ENCODE data around the gene CTNNBL1.
A peak's percentile ranks its signal among the peaks of the same experiment; 100 is the strongest.

CTNNBL1 gene

DNA sequence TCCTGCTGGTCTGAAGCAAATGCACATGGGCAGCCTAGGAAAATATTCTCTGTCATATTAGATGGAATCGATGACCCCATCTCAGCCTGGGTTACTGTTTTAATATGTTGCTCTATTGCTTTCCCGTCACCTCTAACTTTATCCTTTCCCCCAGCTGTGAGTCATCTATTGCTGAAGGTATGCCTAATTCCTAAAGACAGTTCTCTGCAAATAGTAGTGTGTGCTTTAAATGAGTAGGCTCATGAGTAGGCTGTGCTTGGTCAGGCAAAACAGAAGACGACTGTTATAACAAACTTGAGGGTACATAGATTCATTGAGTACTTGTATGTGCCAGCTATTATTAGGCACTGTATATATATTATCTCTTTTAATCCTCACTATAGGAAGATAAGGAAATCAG is 47.2 kb downstream of the CTNNBL1 start:
- Histone ChIP-seq H3K4me2 (ENCODE audit: low read length, poor library complexity, severe bottlenecking) (no peak overlapping the region), H3K36me3 (ENCODE audit: control insufficient read depth in 1 of 2, insufficient read depth in 2 of 2, low read depth in 1 of 2, low read length in 2 of 2) (peaks cover 12 to 35% of the 10 kb centered on the region in 2 experiments), H2BK12ac (ENCODE audit: low read length in 2 of 2) (no peak overlapping the region), H3K23ac (ENCODE audit: low read length in 2 of 2) (peak overlapping the region in 1 of 2 experiments; percentile 49), H2BK15ac (ENCODE audit: low read depth, poor library complexity, severe bottlenecking) (no peak overlapping the region), H3K9me3 (ENCODE audit: control insufficient read depth, low read length) (no peaks in the 10 kb centered on the region), H3K4me3 (ENCODE audit: insufficient read depth in 1 of 2, low read depth in 1 of 2, low read length in 2 of 2) (no peak overlapping the region), H2AFZ (ENCODE audit: low read depth, low read length) (no peak overlapping the region), H3K27me3 (ENCODE audit: control insufficient read depth in 1 of 2, insufficient read depth in 1 of 2, low read length in 2 of 2) (no peaks in the 10 kb centered on the region), H3K4me1 (ENCODE audit: control insufficient read depth, insufficient read depth, low read depth, low read length) (peaks cover 2% of the 10 kb centered on the region), H2AK5ac (ENCODE audit: low read length, severe bottlenecking) (no peak overlapping the region), H3K27ac (ENCODE audit: low read length, poor library complexity, severe bottlenecking) (peak overlapping the region; percentile 28), H3K18ac (ENCODE audit: low read depth in 1 of 2, low read length in 2 of 2) (no peak overlapping the region), H2BK120ac (ENCODE audit: low read depth, low read length) (no peak overlapping the region), H3K14ac (ENCODE audit: low read length in 2 of 2) (no peak overlapping the region), H3K9ac (ENCODE audit: low read length) (no peak overlapping the region), H4K8ac (ENCODE audit: low read length) (no peak overlapping the region), H2BK5ac (ENCODE audit: low read depth, low read length, poor library complexity, severe bottlenecking) (no peak overlapping the region), H3K4ac (ENCODE audit: low read depth in 1 of 2, low read length in 2 of 2) (no peak overlapping the region), H3K79me1 (replicated peaks; ENCODE audit: low read length, poor library complexity, severe bottlenecking) (peaks cover 14% of the 10 kb centered on the region), H4K91ac (ENCODE audit: low read length) (no peak overlapping the region)
- peak; percentile 6 for DNase-seq
- 100% methylated on average over 2 of the region's 3 CpGs for WGBS

DNA sequence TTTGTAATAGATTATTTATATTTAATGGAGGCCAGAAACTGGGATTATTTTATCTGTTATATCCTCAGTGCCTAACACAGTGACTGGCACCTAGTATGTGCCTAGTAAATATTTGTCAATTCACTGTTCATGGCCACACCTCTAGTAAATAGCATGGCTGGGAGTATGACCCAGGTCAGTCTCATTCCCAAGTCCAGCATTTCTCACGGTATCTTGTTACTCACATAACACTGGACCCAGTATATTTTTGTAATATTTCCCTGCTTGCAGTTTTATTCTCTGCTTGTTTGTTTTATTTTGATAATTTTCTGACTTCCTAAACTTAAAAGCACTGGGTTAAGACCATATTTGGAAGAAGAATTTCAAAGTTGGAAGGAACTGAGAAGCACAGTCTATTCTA is 47.7 kb downstream of the CTNNBL1 start:
- H3K4me3 ChIP-seq (ENCODE audit: insufficient read depth in 1 of 2, low read depth in 1 of 2, low read length in 2 of 2), result no peak overlapping the region

DNA sequence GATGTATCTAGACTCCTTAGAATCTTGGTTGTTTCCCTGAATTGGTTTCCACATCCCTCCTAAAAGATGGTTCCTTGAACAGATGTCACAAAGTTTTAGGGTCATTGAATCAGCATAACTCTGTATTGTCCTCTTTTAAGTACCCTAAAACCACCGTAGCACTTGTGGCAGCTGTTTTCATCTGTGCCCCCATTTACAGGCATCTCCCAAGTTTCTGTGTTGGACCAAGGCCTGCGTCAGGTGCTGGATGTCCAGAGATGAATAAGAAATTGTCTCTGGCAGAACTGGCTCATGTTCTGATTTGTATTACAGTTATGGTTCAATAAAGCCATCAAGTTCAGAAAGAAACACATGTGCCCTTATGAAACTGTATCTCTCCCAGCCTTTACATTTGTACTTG is 48.3 kb downstream of the CTNNBL1 start:
- Histone ChIP-seq H3K4me1 (ENCODE audit: control insufficient read depth, insufficient read depth, low read depth, low read length) (peaks cover 2% of the 10 kb centered on the region), H3K27ac (ENCODE audit: low read length, poor library complexity, severe bottlenecking) (no peak overlapping the region), H3K18ac (ENCODE audit: low read depth in 1 of 2, low read length in 2 of 2) (no peak overlapping the region), H3K27me3 (ENCODE audit: control insufficient read depth in 1 of 2, insufficient read depth in 1 of 2, low read length in 2 of 2) (no peaks in the 10 kb centered on the region), H3K9me3 (ENCODE audit: control insufficient read depth, low read length) (no peaks in the 10 kb centered on the region), H2BK120ac (ENCODE audit: low read depth, low read length) (no peak overlapping the region), H3K4me2 (ENCODE audit: low read length, poor library complexity, severe bottlenecking) (no peak overlapping the region), H3K23ac (ENCODE audit: low read length in 2 of 2) (no peak overlapping the region), H4K8ac (ENCODE audit: low read length) (no peak overlapping the region), H3K79me1 (replicated peaks; ENCODE audit: low read length, poor library complexity, severe bottlenecking) (peaks cover 12% of the 10 kb centered on the region), H2BK15ac (ENCODE audit: low read depth, poor library complexity, severe bottlenecking) (no peak overlapping the region), H4K91ac (ENCODE audit: low read length) (no peak overlapping the region), H3K4ac (ENCODE audit: low read depth in 1 of 2, low read length in 2 of 2) (no peak overlapping the region), H2BK5ac (ENCODE audit: low read depth, low read length, poor library complexity, severe bottlenecking) (no peak overlapping the region), H2AK5ac (ENCODE audit: low read length, severe bottlenecking) (no peak overlapping the region), H2BK12ac (ENCODE audit: low read length in 2 of 2) (no peak overlapping the region), H3K4me3 (ENCODE audit: insufficient read depth in 1 of 2, low read depth in 1 of 2, low read length in 2 of 2) (no peak overlapping the region), H3K14ac (ENCODE audit: low read length in 2 of 2) (no peak overlapping the region), H3K36me3 (ENCODE audit: control insufficient read depth in 1 of 2, insufficient read depth in 2 of 2, low read depth in 1 of 2, low read length in 2 of 2) (peaks cover 6 to 40% of the 10 kb centered on the region in 2 experiments), H2AFZ (ENCODE audit: low read depth, low read length) (no peak overlapping the region), H3K9ac (ENCODE audit: low read length) (no peak overlapping the region)
- DNase-seq, result no peak
- WGBS, result 100% methylated on average over 2 of the region's 2 CpGs

More for the DNA sequence above, 47.7 kb downstream of the CTNNBL1 start:
- no peak overlapping the region for H3K27ac ChIP-seq (ENCODE audit: low read length, poor library complexity, severe bottlenecking)
- no peak overlapping the region for H3K4me2 ChIP-seq (ENCODE audit: low read length, poor library complexity, severe bottlenecking)
- no peaks in the 10 kb centered on the region for H3K9me3 ChIP-seq (ENCODE audit: control insufficient read depth, low read length)
- H2BK12ac ChIP-seq (ENCODE audit: low read length in 2 of 2), result no peak overlapping the region
- no peak overlapping the region for H3K18ac ChIP-seq (ENCODE audit: low read depth in 1 of 2, low read length in 2 of 2)
- no peak overlapping the region for H3K23ac ChIP-seq (ENCODE audit: low read length in 2 of 2)
- H2BK120ac ChIP-seq (ENCODE audit: low read depth, low read length), result no peak overlapping the region
- H2AK5ac ChIP-seq (ENCODE audit: low read length, severe bottlenecking), result no peak overlapping the region
- no CpG with 5 or more reads among the region's 1 CpG for WGBS
- no peak overlapping the region for H3K9ac ChIP-seq (ENCODE audit: low read length)
- H3K27me3 ChIP-seq (ENCODE audit: control insufficient read depth in 1 of 2, insufficient read depth in 1 of 2, low read length in 2 of 2), result no peaks in the 10 kb centered on the region
- no peak overlapping the region for H3K14ac ChIP-seq (ENCODE audit: low read length in 2 of 2)
- peaks cover 14% of the 10 kb centered on the region for H3K79me1 ChIP-seq (replicated peaks; ENCODE audit: low read length, poor library complexity, severe bottlenecking)
- no peak overlapping the region for H2BK5ac ChIP-seq (ENCODE audit: low read depth, low read length, poor library complexity, severe bottlenecking)
- DNase-seq, result no peak
- no peak overlapping the region for H3K4ac ChIP-seq (ENCODE audit: low read depth in 1 of 2, low read length in 2 of 2)
- no peak overlapping the region for H4K91ac ChIP-seq (ENCODE audit: low read length)
- H2AFZ ChIP-seq (ENCODE audit: low read depth, low read length), result no peak overlapping the region
- H2BK15ac ChIP-seq (ENCODE audit: low read depth, poor library complexity, severe bottlenecking), result no peak overlapping the region
- H4K8ac ChIP-seq (ENCODE audit: low read length), result no peak overlapping the region
- H3K4me1 ChIP-seq (ENCODE audit: control insufficient read depth, insufficient read depth, low read depth, low read length), result peaks cover 2% of the 10 kb centered on the region
- H3K36me3 ChIP-seq (ENCODE audit: control insufficient read depth in 1 of 2, insufficient read depth in 2 of 2, low read depth in 1 of 2, low read length in 2 of 2), result peaks cover 10 to 38% of the 10 kb centered on the region in 2 experiments

DNA sequence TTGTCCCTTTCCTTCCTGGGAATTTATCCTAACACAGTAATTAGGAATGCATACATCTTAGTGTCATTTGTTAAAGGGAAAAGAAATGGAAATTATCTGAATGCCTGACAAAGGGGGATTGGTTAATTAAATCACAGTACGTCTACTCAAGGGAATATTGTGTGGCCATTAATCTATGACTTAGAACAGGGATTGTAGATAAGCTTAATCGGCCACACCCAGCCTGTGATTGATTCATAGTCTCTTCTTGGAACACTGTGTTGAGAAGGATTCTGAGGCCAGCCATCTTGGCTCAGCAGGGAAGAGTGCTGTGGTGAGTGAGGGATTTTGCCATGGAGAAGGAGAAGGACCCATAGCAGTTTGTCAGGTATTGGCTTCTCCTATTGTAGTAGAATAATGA is 50.5 kb downstream of the CTNNBL1 start:
- H3K79me1 ChIP-seq (replicated peaks; ENCODE audit: low read length, poor library complexity, severe bottlenecking), result peaks cover 7% of the 10 kb centered on the region
- WGBS, result 94% methylated on average over 2 of the region's 2 CpGs
- H3K4me2 ChIP-seq (ENCODE audit: low read length, poor library complexity, severe bottlenecking), result no peak overlapping the region
- H3K9ac ChIP-seq (ENCODE audit: low read length), result no peak overlapping the region
- no peak overlapping the region for H4K8ac ChIP-seq (ENCODE audit: low read length)
- H2AK5ac ChIP-seq (ENCODE audit: low read length, severe bottlenecking), result no peak overlapping the region
- peaks cover 2% of the 10 kb centered on the region for H3K4me1 ChIP-seq (ENCODE audit: control insufficient read depth, insufficient read depth, low read depth, low read length)
- H2BK120ac ChIP-seq (ENCODE audit: low read depth, low read length), result no peak overlapping the region
- no peak overlapping the region for H3K27ac ChIP-seq (ENCODE audit: low read length, poor library complexity, severe bottlenecking)
- H3K23ac ChIP-seq (ENCODE audit: low read length in 2 of 2), result no peak overlapping the region
- no peak overlapping the region for H3K4me3 ChIP-seq (ENCODE audit: insufficient read depth in 1 of 2, low read depth in 1 of 2, low read length in 2 of 2)
- H3K9me3 ChIP-seq (ENCODE audit: control insufficient read depth, low read length), result no peaks in the 10 kb centered on the region
- DNase-seq, result no peak
- H3K36me3 ChIP-seq (ENCODE audit: control insufficient read depth in 1 of 2, insufficient read depth in 2 of 2, low read depth in 1 of 2, low read length in 2 of 2), result peaks cover 0 to 33% of the 10 kb centered on the region in 2 experiments
- no peak overlapping the region for H2AFZ ChIP-seq (ENCODE audit: low read depth, low read length)
- no peak overlapping the region for H3K4ac ChIP-seq (ENCODE audit: low read depth in 1 of 2, low read length in 2 of 2)
- no peak overlapping the region for H3K18ac ChIP-seq (ENCODE audit: low read depth in 1 of 2, low read length in 2 of 2)
- H4K91ac ChIP-seq (ENCODE audit: low read length), result no peak overlapping the region
- H2BK15ac ChIP-seq (ENCODE audit: low read depth, poor library complexity, severe bottlenecking), result no peak overlapping the region
- H3K14ac ChIP-seq (ENCODE audit: low read length in 2 of 2), result no peak overlapping the region
- H2BK5ac ChIP-seq (ENCODE audit: low read depth, low read length, poor library complexity, severe bottlenecking), result no peak overlapping the region
- no peaks in the 10 kb centered on the region for H3K27me3 ChIP-seq (ENCODE audit: control insufficient read depth in 1 of 2, insufficient read depth in 1 of 2, low read length in 2 of 2)
- no peak overlapping the region for H2BK12ac ChIP-seq (ENCODE audit: low read length in 2 of 2)

Measured in mesenchymal stem cell (in vitro differentiated cells and primary cell).